GM08714 (cell line): ENCODE results near the gene SYT5.

ENCODE experiments used
- H3K4me3 ChIP-seq: fragments of 200-500 bp; sonication (Bioruptor generic); 2 replicates; pipeline ENCODE4 v1.5.1; 2014; ENCODE audit warnings: mild to moderate bottlenecking, low read length, inconsistent platforms
- ZNF274 ChIP-seq: IDR thresholded peaks from 2 replicates; pipeline ENCODE4 v1.6.1; 2012; ENCODE audit warnings: mild to moderate bottlenecking, low read depth, low read length

Gene SYT5

GRCh38 chr19:55152017-55152416 lies 28.1 kb downstream of the SYT5 start:
- no peak for TF ChIP-seq ZNF274
- no peak overlapping the region for H3K4me3 ChIP-seq

GRCh38 chr19:55149078-55150003 lies 30.7 kb downstream of the SYT5 start, which contains the start of gene TNNT1:
Gene TNNT1, minus strand, starts transcription at chr19:55149206. Its CDS starts 2,049 bp downstream, at chr19:55147157.
- no peak for TF ChIP-seq ZNF274
- H3K4me3 ChIP-seq, result no peak within 1 kb of the TSS

- TF ChIP-seq ZNF274, result no peak
- H3K4me3 ChIP-seq, result no peak overlapping the region
Measured at GRCh38 chr19:55147545-55148251, 32.4 kb downstream of the SYT5 start.

DNA sequence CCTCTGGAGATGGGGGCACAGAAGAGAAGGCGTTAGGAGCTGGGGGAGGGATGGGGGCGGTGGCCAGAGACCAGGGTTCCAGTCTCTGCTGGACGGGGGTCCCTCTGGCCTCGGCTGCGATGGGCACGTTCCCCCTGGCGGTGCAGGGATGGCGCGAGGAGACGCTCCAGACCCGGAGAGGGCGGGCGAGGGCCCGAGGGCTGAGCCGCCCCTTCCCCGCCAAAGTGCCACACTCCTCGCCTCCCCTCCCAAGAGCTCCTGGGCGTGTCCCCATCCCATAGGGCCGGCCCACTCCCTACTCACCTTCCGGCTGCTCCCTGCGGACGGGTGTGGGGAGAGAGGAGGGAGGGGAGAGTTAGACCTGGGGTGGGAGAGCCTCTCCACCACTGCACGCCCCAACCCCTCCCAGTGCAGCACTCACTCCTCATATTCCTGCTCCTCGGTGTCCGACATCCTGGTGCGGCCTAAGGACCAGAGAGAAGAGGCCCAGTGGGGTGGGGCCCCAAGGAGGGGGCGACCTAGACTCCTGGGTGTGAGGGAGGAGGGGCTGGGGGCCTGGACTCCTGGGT lies 33.3 kb downstream of the SYT5 start:
- no peak for TF ChIP-seq ZNF274
- H3K4me3 ChIP-seq, result no peak overlapping the region

DNA sequence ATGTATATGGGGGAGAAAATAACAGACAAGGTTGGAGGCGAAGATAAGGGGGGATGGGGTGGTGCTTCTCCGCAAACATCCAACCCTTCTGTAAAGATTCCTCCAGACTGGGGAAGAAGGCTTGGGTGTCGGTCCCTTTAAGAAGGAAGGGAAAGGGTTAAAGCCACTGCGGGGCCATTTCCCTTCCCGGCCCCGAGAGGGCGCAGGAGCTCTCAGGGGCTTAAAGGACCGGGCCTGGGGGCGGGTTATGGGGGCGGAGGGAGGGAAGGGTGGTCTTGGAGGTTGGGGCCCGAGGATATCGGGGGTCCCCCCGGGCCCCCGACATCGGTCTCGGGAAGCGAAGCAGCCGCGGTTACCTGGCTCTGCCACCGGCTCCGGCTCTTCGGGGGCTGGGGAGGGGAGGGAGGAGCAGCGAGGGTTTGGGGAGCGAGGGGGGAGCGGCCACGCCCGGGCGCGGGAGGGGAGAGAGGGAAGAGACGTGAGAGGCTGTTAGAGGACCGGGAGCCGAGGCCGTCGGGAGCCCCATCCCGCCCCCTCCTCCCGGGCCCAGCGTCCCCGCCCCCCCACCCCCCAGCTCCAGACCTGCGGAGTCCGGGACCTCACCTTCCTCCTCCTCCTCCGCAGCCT lies 33.9 kb downstream of the SYT5 start:
- no peak for TF ChIP-seq ZNF274
- H3K4me3 ChIP-seq, result no peak overlapping the region

GRCh38 chr19:55145232-55145631 lies 34.9 kb downstream of the SYT5 start:
- TF ChIP-seq ZNF274, result no peak
- H3K4me3 ChIP-seq, result no peak overlapping the region

DNA sequence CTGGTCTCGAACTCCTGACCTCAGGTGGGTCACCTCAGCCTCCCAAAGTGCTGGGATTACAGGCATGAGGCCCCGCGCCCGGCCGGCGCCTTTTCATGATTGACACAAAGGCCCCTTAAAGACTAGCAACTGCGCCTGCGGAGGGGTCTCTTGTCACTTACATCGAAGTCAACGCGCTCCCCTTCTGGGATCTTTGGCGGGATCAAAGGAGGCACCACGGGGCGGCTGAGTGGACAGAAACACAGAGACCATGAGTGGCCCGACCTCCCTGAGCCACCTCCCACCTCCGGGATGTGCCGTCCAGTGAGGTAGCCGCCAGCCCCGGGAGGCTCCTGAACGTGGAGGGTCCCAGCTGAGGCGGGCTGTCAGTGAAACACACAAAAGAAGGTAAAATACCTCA lies 38.4 kb downstream of the SYT5 start:
- TF ChIP-seq ZNF274, result no peak
- no peak overlapping the region for H3K4me3 ChIP-seq

DNA sequence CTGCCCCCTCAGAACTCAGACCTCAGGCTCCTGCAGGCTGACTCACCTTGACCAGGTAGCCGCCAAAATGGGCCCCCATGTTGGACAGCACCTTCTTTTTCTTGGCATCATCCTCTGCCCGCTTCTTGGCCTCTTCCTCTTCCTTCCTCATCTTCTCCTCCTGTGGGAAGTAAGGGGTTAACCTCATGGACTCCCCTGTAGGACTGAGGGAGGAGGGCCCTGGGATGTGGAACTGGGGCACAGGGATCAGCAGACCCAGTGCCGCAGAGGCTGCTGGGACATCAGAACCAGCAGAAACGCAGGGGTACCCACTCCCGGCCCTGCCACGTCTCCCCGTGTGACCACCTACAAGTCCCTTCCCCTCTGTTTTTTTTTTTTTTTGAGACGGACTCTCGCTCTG lies 42.2 kb downstream of the SYT5 start:
- no peak overlapping the region for H3K4me3 ChIP-seq
- TF ChIP-seq ZNF274, result no peak

DNA sequence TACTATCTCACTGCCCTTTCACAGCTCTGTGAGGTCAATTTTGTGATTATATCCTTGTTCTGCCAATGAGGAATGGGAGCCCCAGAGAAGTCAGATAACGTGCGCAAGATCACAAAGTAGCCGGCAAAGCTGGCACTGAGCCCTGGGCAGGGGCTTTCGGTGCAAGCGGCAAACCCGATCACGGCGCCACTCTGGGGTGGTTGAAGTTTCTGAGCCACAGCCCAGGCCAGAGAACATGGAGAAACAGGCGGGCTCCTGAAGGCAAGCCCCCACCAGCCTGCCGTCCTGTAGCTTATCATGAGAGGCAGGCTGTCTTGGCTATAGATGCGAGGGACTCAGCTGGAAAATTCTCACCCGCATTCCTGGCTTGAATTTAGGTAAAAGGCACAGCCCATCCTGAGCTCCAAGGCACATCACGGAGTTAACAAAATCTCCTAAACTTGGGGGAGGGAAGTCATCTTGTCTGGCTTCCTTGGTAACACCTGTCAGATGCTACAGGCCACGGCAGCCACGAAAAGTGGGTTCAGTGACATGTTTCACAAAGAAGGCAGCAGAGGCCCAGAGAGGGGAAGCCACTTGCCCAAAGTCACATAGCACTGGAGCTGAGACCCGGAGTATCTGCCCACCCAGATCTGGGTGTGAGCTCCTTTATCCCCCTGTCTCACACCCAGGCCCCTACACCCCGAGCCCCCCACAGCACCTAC lies 43.5 kb downstream of the SYT5 start:
- no peak for TF ChIP-seq ZNF274

DNA sequence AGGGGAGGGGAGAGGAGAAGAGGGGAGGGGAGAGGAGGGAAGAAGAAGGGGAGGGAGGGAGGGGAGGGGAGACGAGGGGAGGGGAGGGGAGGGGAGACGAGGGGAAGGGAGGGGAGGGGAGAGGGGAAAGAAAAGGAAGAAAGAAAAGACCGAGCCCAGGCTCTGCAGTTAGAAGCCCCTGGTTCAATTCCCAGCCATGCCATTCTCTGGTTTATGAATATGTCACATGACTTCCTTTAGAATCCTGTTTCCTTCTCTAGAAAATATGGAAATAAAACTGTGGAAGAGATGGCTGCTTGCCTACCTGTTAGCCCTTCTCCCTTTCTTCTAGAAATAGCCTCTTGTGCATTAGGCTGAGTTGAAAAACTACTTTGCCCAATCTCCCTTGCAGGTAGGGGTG lies 45.4 kb downstream of the SYT5 start:
- no peak for TF ChIP-seq ZNF274
- H3K4me3 ChIP-seq, result no peak overlapping the region

More for the DNA sequence above, 43.5 kb downstream of the SYT5 start:
- no peak overlapping the region for H3K4me3 ChIP-seq

- no peak overlapping the region for H3K4me3 ChIP-seq
- no peak for TF ChIP-seq ZNF274
Measured at GRCh38 chr19:55133639-55134444, 46.2 kb downstream of the SYT5 start.

DNA sequence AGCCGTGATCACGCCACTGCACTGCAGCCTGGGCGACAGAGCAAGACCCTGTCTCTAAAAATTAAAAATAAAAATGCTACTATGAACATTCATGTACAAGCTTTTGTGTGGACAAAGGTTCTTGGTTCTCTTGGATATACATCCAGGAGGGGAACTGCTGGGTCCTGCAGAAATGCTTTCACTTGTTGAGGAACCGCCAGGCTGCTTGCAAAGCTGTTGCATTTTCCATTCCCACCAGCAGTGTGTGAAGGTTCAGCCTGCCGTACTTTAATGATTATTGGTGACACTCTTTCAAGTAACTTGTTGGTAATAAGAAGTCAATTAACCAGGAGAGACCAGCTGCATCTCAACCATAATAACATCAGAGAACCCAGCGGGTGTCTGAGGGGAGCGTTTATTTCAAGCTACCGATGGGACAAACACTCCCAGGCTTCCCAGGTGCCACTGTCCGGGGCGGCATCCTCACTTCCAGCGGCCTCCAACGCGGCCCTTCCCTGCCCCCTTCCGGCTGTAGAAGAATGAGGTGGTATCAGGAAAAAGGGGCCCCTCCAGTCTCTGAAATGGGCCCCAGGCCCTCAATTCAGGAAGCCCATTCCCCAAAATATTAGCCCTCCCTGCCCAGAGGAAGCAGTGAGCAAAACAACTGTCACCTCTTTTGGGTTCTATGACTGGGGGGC lies 47.5 kb downstream of the SYT5 start:
- TF ChIP-seq ZNF274, result no peak
- no peak overlapping the region for H3K4me3 ChIP-seq
